Measurements from ENCODE around the gene COBLL1. TPM values are rescaled to one million over a fixed set of nuclear protein-coding genes. Genes with fewer than 3 reads are reported as not detected.
"Not testable (repeated sequence)": the region's sequence is repeated elsewhere in the genome, so short reads cannot be mapped to it uniquely, and the experiment has no call there.

The COBLL1 gene
- total RNA-seq, 1 donor from 2014 or later: 18.6 TPM

- FAIRE-seq: no peak
- no peak overlapping the region for H3K4me3 Mint-ChIP-seq (ENCODE audit: unreplicated experiment)
Observed at GRCh38 chr2:164860694-164861042, 19.0 kb upstream of the COBLL1 start.

GRCh38 chr2:164859906-164860693, 18.5 kb upstream of the COBLL1 start:
- FAIRE-seq; H3K4me3 Mint-ChIP-seq (ENCODE audit: unreplicated experiment); H3K36me3 Mint-ChIP-seq (ENCODE audit: low read depth, unreplicated experiment); H4K20me1 ChIP-seq (ENCODE audit: insufficient read depth, low read length); H3K27me3 ChIP-seq (ENCODE audit: insufficient read depth, low read length); H3K36me3 ChIP-seq (ENCODE audit: insufficient read depth, low read length); H3K9me3 Mint-ChIP-seq (ENCODE audit: unreplicated experiment); H3K9me3 ChIP-seq (ENCODE audit: insufficient read depth, low read depth, low read length); H3K27ac ChIP-seq (ENCODE audit: low read depth, low read length); H3K27me3 Mint-ChIP-seq (ENCODE audit: low read depth, unreplicated experiment); DNase-seq (ENCODE audit: low read depth); H3K79me2 ChIP-seq (ENCODE audit: insufficient read depth, low read length); H3K4me1 ChIP-seq (ENCODE audit: insufficient read depth, low read length); H3K27ac Mint-ChIP-seq (ENCODE audit: unreplicated experiment); H3K9ac ChIP-seq (ENCODE audit: low read length); H3K4me3 ChIP-seq (ENCODE audit: insufficient read depth, low read depth, low read length); H2AFZ ChIP-seq (ENCODE audit: low read depth, low read length); H3K4me1 Mint-ChIP-seq (ENCODE audit: low read depth, unreplicated experiment); H3K4me2 ChIP-seq (ENCODE audit: low read length): not testable (repeated sequence)

More at GRCh38 chr2:164860694-164861042, 19.0 kb upstream of the COBLL1 start:
- no peaks in the 10 kb centered on the region for H3K27me3 Mint-ChIP-seq (ENCODE audit: low read depth, unreplicated experiment)
- TF ChIP-seq CTCF (IDR thresholded peaks at IDR 0.05; ENCODE audit: insufficient read depth, low read depth, low read length) (no peak), EZH2 (IDR thresholded peaks at IDR 0.05; ENCODE audit: insufficient read depth, low read length) (no peak)
- H3K9me3 Mint-ChIP-seq (ENCODE audit: unreplicated experiment): no peaks in the 10 kb centered on the region
- H3K36me3 Mint-ChIP-seq (ENCODE audit: low read depth, unreplicated experiment): no peaks in the 10 kb centered on the region
- DNase-seq (ENCODE audit: low read depth): no peak
- Histone ChIP-seq H3K27ac (ENCODE audit: low read depth, low read length) (no peak overlapping the region), H3K79me2 (ENCODE audit: insufficient read depth, low read length) (no peaks in the 10 kb centered on the region), H4K20me1 (ENCODE audit: insufficient read depth, low read length) (no peaks in the 10 kb centered on the region), H3K4me1 (ENCODE audit: insufficient read depth, low read length) (no peaks in the 10 kb centered on the region), H3K27me3 (ENCODE audit: insufficient read depth, low read length) (no peaks in the 10 kb centered on the region), H3K36me3 (ENCODE audit: insufficient read depth, low read length) (no peaks in the 10 kb centered on the region), H3K9ac (ENCODE audit: low read length) (no peak overlapping the region), H3K4me3 (ENCODE audit: insufficient read depth, low read depth, low read length) (no peak overlapping the region), H2AFZ (ENCODE audit: low read depth, low read length) (no peak overlapping the region), H3K9me3 (ENCODE audit: insufficient read depth, low read depth, low read length) (no peaks in the 10 kb centered on the region), H3K4me2 (ENCODE audit: low read length) (no peak overlapping the region)
- H3K4me1 Mint-ChIP-seq (ENCODE audit: low read depth, unreplicated experiment): no peaks in the 10 kb centered on the region
- no peak overlapping the region for H3K27ac Mint-ChIP-seq (ENCODE audit: unreplicated experiment)

- DNase-seq (ENCODE audit: low read depth) (no peak), FAIRE-seq (no peak)
- H3K9ac ChIP-seq (ENCODE audit: low read length): no peak overlapping the region
- H3K9me3 ChIP-seq (ENCODE audit: insufficient read depth, low read depth, low read length): no peaks in the 10 kb centered on the region
- H3K36me3 ChIP-seq (ENCODE audit: insufficient read depth, low read length): no peaks in the 10 kb centered on the region
- TF ChIP-seq CTCF (IDR thresholded peaks at IDR 0.05; ENCODE audit: insufficient read depth, low read depth, low read length): no peak
- no peak for TF ChIP-seq EZH2 (IDR thresholded peaks at IDR 0.05; ENCODE audit: insufficient read depth, low read length)
- no peaks in the 10 kb centered on the region for H3K4me1 Mint-ChIP-seq (ENCODE audit: low read depth, unreplicated experiment)
- no peaks in the 10 kb centered on the region for H3K4me1 ChIP-seq (ENCODE audit: insufficient read depth, low read length)
- no peaks in the 10 kb centered on the region for H3K27me3 Mint-ChIP-seq (ENCODE audit: low read depth, unreplicated experiment)
- H3K4me2 ChIP-seq (ENCODE audit: low read length): no peak overlapping the region
- H3K27ac Mint-ChIP-seq (ENCODE audit: unreplicated experiment): no peak overlapping the region
- H3K27ac ChIP-seq (ENCODE audit: low read depth, low read length): no peak overlapping the region
- no peaks in the 10 kb centered on the region for H3K36me3 Mint-ChIP-seq (ENCODE audit: low read depth, unreplicated experiment)
- no peaks in the 10 kb centered on the region for H4K20me1 ChIP-seq (ENCODE audit: insufficient read depth, low read length)
- no peaks in the 10 kb centered on the region for H3K27me3 ChIP-seq (ENCODE audit: insufficient read depth, low read length)
- no peaks in the 10 kb centered on the region for H3K79me2 ChIP-seq (ENCODE audit: insufficient read depth, low read length)
- no peak overlapping the region for H2AFZ ChIP-seq (ENCODE audit: low read depth, low read length)
- H3K4me3 Mint-ChIP-seq (ENCODE audit: unreplicated experiment): no peak overlapping the region
- H3K4me3 ChIP-seq (ENCODE audit: insufficient read depth, low read depth, low read length): no peak overlapping the region
- no peaks in the 10 kb centered on the region for H3K9me3 Mint-ChIP-seq (ENCODE audit: unreplicated experiment)
Observed at GRCh38 chr2:164859251-164859818, 17.7 kb upstream of the COBLL1 start.
